ENCODE results near the gene HSD17B2.

DNA sequence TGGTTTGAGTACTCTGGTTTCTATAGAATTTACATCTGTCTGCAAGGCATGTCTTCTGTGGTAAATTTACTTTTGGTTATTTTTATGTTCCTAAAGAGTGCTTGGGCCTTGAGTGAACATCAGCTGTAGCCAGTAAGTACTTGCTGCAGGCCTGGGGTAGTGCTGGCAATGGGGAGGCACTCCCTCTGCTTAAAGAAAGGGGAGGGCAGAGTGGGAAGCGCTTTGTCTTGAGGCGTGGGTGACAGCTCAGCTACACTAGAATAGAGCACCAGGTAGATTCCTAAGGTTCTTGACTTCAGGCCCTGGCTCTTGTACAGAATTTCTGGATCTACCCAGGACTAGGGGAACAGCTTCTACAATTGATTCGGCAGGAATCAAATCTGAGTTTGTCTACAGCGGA lies 84.4 kb downstream of the HSD17B2 start:
- TF ChIP-seq, protein P1, sequence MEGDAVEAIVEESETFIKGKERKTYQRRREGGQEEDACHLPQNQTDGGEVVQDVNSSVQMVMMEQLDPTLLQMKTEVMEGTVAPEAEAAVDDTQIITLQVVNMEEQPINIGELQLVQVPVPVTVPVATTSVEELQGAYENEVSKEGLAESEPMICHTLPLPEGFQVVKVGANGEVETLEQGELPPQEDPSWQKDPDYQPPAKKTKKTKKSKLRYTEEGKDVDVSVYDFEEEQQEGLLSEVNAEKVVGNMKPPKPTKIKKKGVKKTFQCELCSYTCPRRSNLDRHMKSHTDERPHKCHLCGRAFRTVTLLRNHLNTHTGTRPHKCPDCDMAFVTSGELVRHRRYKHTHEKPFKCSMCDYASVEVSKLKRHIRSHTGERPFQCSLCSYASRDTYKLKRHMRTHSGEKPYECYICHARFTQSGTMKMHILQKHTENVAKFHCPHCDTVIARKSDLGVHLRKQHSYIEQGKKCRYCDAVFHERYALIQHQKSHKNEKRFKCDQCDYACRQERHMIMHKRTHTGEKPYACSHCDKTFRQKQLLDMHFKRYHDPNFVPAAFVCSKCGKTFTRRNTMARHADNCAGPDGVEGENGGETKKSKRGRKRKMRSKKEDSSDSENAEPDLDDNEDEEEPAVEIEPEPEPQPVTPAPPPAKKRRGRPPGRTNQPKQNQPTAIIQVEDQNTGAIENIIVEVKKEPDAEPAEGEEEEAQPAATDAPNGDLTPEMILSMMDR (IDR thresholded peaks at IDR 0.05): no peak
- TF ChIP-seq EP300 (IDR thresholded peaks at IDR 0.05; ENCODE audit: borderline replicate concordance in 1 of 2, low read depth in 1 of 2, low read length in 1 of 2): no peak
- TF ChIP-seq ZBTB33 (IDR thresholded peaks at IDR 0.05; ENCODE audit: borderline replicate concordance, low read depth): no peak
- TF ChIP-seq TAF1 (IDR thresholded peaks at IDR 0.05; ENCODE audit: borderline replicate concordance, low read depth, low read length): no peak
- no peak for TF ChIP-seq GATA2 (CRISPR knock-in tag; IDR thresholded peaks at IDR 0.05)
- TF ChIP-seq YY1 (IDR thresholded peaks at IDR 0.05; ENCODE audit: low read depth): no peak
- TF ChIP-seq FOXM1 (IDR thresholded peaks at IDR 0.05; ENCODE audit: low read depth): no peak
- no peak for TF ChIP-seq RAD21 (IDR thresholded peaks at IDR 0.05; ENCODE audit: low read length)
- TF ChIP-seq POLR2AphosphoS5 (IDR thresholded peaks at IDR 0.05; ENCODE audit: low read depth, low read length): no peak

Data from SK-N-SH (cell line).